Progenitor cell of endocrine pancreas (in vitro differentiated cells): ENCODE results near the gene PPM1H. TPM values are rescaled to one million over a fixed set of nuclear protein-coding genes. Genes with fewer than 3 reads are reported as not detected.

ENCODE experiments used
- DNase-seq: peaks from one replicate; pipeline ENCODE4 v3.0.0; 2021; ENCODE audit warnings: low spot score; ENCODE audit not compliant: unreplicated experiment
- H3K27ac Mint-ChIP-seq: 2 replicates; pipeline ENCODE4 v1.8.0; 2021; ENCODE audit warnings: mild to moderate bottlenecking, moderate library complexity, mixed read lengths
- H3K27me3 Mint-ChIP-seq: 2 replicates; pipeline ENCODE4 v1.8.0; 2021; ENCODE audit warnings: mixed read lengths
- H3K36me3 Mint-ChIP-seq: 2 replicates; pipeline ENCODE4 v1.8.0; 2022; ENCODE audit warnings: mixed read lengths; ENCODE audit not compliant: insufficient read depth
- H3K4me1 Mint-ChIP-seq: 2 replicates; pipeline ENCODE4 v1.8.0; 2021; ENCODE audit warnings: low read depth, mixed read lengths
- H3K4me3 Mint-ChIP-seq: 2 replicates; pipeline ENCODE4 v1.8.0; 2021; ENCODE audit warnings: low read depth, mild to moderate bottlenecking, moderate library complexity, mixed read lengths
- H3K9me3 Mint-ChIP-seq: 2 replicates; pipeline ENCODE4 v1.8.0; 2021; ENCODE audit warnings: low read depth, mixed read lengths
- total RNA-seq: library from RNA; stranded (reverse); gene quantifications from 2 replicates; pipeline ENCODE4 v1.2.1, GENCODE V29; 2021
- TF ChIP-seq, protein P1 (sequence below): fragments of 200-600 bp; sonication (generic); IDR thresholded peaks from one replicate; pipeline ENCODE4 v1.5.0; 2021; ENCODE audit warnings: antibody characterized with exemption, mild to moderate bottlenecking; ENCODE audit not compliant: unreplicated experiment

Gene PPM1H
- total RNA-seq, 1 donor from 2014 or later = 25.4 TPM

DNA sequence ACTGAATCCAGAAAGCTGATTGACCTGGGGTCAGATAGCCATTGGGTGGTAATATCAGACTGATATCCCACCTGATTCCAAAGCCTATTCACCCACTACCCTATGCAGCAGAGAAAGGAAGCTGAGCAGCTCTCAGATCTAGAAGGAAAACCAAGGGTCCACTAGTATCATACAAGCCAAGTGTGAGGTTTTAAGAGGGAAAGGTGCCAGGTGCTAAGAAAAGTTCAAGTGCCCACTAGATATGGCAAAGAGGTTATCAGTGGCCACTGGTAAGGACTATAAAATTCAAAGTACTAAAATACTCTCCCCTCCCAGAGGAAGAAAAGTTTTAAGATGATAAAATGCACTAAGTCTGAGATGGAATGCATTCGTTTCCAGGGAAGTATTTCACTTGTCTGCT, 85.6 kb downstream of the PPM1H start:
- peaks cover 3% of the 10 kb centered on the region for H3K4me1 Mint-ChIP-seq
- TF ChIP-seq, protein P1, sequence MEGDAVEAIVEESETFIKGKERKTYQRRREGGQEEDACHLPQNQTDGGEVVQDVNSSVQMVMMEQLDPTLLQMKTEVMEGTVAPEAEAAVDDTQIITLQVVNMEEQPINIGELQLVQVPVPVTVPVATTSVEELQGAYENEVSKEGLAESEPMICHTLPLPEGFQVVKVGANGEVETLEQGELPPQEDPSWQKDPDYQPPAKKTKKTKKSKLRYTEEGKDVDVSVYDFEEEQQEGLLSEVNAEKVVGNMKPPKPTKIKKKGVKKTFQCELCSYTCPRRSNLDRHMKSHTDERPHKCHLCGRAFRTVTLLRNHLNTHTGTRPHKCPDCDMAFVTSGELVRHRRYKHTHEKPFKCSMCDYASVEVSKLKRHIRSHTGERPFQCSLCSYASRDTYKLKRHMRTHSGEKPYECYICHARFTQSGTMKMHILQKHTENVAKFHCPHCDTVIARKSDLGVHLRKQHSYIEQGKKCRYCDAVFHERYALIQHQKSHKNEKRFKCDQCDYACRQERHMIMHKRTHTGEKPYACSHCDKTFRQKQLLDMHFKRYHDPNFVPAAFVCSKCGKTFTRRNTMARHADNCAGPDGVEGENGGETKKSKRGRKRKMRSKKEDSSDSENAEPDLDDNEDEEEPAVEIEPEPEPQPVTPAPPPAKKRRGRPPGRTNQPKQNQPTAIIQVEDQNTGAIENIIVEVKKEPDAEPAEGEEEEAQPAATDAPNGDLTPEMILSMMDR = no peak
- H3K27ac Mint-ChIP-seq = no peak overlapping the region
- no peaks in the 10 kb centered on the region for H3K9me3 Mint-ChIP-seq
- no peaks in the 10 kb centered on the region for H3K36me3 Mint-ChIP-seq
- no peak for DNase-seq
- no peaks in the 10 kb centered on the region for H3K27me3 Mint-ChIP-seq
- H3K4me3 Mint-ChIP-seq = no peak overlapping the region

DNA sequence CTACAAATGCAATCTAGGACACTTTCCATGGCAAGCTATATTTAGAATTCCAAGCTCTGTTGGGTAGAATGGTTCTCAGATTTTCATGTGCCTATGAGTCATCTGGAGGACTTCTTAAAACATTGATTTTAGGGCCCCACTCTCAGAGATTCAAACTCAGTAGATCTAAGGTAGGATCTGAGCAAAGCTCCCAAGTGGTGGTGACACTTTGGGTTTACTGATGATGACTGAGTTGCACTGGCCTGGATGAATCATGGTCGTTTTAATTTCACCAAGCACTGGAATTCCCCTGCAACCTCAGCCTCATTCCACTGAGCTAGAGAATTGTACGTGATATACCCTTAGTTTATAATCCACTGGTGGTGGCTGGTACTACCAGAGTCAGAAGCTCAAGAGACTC, 86.5 kb downstream of the PPM1H start:
- DNase-seq = no peak
- Mint-ChIP-seq H3K4me3 (no peak overlapping the region), H3K36me3 (no peaks in the 10 kb centered on the region), H3K27me3 (no peaks in the 10 kb centered on the region), H3K4me1 (peaks cover 12% of the 10 kb centered on the region), H3K9me3 (no peaks in the 10 kb centered on the region), H3K27ac (no peak overlapping the region)
- TF ChIP-seq, protein P1 = no peak

DNA sequence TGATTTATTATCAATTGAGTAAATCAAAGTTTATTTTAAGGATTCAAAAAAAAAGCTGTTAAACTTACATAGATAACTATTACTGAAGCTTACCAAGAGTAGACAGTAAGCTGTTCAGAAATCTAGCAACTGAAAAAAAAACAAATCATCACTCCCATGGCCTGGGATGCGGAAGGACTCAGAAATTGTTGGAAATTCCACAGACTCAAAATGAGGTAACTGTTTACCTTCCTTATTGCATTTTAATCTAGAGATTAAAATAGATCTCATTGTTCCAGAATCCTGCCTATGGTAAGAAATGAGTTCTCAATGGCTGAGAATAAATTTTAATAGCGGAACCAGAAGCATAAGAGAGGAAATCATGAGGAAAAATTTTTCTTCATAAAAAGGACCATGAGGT, 87.2 kb downstream of the PPM1H start:
- Mint-ChIP-seq H3K4me3 (no peak overlapping the region), H3K9me3 (no peaks in the 10 kb centered on the region), H3K27me3 (no peaks in the 10 kb centered on the region), H3K27ac (no peak overlapping the region), H3K4me1 (peaks cover 15% of the 10 kb centered on the region), H3K36me3 (no peaks in the 10 kb centered on the region)
- no peak for DNase-seq
- TF ChIP-seq, protein P1 = no peak

DNA sequence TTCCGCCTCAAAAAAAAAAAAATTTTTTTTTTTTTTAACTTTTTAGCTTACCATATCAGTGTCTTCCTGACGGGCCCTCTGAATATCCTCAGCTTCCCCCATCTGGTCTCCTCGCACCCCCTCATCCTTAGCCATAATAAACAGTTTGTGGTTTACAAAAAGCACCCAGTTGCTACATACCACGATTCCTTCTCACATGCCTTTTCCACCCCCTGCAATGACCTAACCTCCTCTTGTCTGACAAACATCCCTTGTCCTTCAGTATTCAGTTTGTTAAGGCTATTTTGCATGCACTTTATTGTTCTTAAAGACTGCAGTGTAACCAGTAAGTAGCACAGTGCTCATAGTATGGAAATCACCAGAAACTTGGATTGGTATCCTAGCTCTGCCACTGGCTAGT, 88.5 kb downstream of the PPM1H start:
- no peaks in the 10 kb centered on the region for H3K9me3 Mint-ChIP-seq
- H3K4me3 Mint-ChIP-seq = no peak overlapping the region

DNA sequence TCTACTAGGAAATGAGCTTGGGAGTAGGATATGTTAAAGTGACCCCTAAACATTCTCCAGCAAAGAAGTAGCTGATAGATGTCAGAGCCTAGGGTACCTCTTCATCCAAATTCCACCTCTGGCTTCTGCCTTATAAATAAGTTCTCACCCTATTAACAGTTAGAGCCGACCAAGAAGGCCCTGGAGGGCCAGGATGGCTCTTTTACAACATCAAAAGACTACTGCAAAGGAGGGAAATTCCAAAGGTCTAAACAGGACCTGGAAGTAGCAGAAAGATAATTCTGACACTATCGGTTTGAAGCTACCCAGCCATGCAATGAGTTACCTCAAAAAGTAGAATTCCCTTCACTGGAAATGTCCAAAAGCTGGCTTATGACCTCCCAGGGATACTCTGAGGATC, 90.0 kb downstream of the PPM1H start:
- no peaks in the 10 kb centered on the region for H3K36me3 Mint-ChIP-seq
- no peak for DNase-seq
- no peak overlapping the region for H3K27ac Mint-ChIP-seq
- H3K4me1 Mint-ChIP-seq = peaks cover 15% of the 10 kb centered on the region
- H3K9me3 Mint-ChIP-seq = peaks cover 3% of the 10 kb centered on the region
- H3K4me3 Mint-ChIP-seq = no peak overlapping the region
- TF ChIP-seq, protein P1 = no peak
- no peaks in the 10 kb centered on the region for H3K27me3 Mint-ChIP-seq

More for the DNA sequence above, 88.5 kb downstream of the PPM1H start:
- H3K4me1 Mint-ChIP-seq = peaks cover 15% of the 10 kb centered on the region
- no peak overlapping the region for H3K27ac Mint-ChIP-seq
- H3K27me3 Mint-ChIP-seq = no peaks in the 10 kb centered on the region
- no peaks in the 10 kb centered on the region for H3K36me3 Mint-ChIP-seq
- TF ChIP-seq, protein P1 = no peak
- DNase-seq = no peak
